H1 (cell line): ENCODE data around the gene PRRC2C. TPM values are rescaled to one million over a fixed set of nuclear protein-coding genes. Genes with fewer than 3 reads are reported as not detected.

Experiments used
- HDAC2 ChIP-seq, 2 experiments: fragments of 300-600 bp in 1 of 2; sonication (generic) in 1 of 2; IDR thresholded peaks; 2 replicates each; pipeline ENCODE4 v1.6.1; 2011 to 2012; ENCODE audit warnings: low read depth in 2 of 2, low read length in 2 of 2, mild to moderate bottlenecking in 2 of 2, moderate library complexity in 2 of 2, borderline replicate concordance in 1 of 2, inconsistent platforms in 1 of 2
- SAP30 ChIP-seq: fragments of 300-600 bp; sonication (generic); IDR thresholded peaks from 2 replicates; pipeline ENCODE4 v1.7.1; 2012; ENCODE audit warnings: low read length, moderate library complexity, mild to moderate bottlenecking, inconsistent platforms; ENCODE audit not compliant: insufficient read depth, insufficient replicate concordance
- polyA plus RNA-seq, 7 experiments: library from polyadenylated mRNA; depleted of rRNA in 3 of 7; stranded (reverse) in 5 of 7; unstranded in 2 of 7; fragments of >200 nt in 5 of 7; fragments of 200-250 nt in 2 of 7; gene quantifications; 1 replicate in 5 of 7; 2 replicates in 1 of 7; 4 replicates in 1 of 7; pipeline versions ENCODE4 v1.2.1 to v1.2.3, GENCODE V29; 2011 to 2013; ENCODE audit warnings: missing spikeins in 2 of 7, mixed read lengths in 2 of 7
- total RNA-seq: library from RNA; stranded (reverse); fragmentation: NEBNext Ultra II Directional; extraction: Animal tissue kit (Norgen Biotek cat#: 25700); gene quantifications from 2 replicates; pipeline ENCODE4 v1.2.1, GENCODE V29; 2021
- TF ChIP-seq, protein P1 (sequence below): fragments of 300-600 bp; sonication (generic); IDR thresholded peaks from 2 replicates; pipeline ENCODE4 v1.7.1; 2012; ENCODE audit warnings: low read length, moderate library complexity, mild to moderate bottlenecking, inconsistent platforms; ENCODE audit not compliant: insufficient replicate concordance

The PRRC2C gene
- total and polyA plus RNA-seq, 2 of the 8 experiments (the other 6 are each of a cell fraction or from before 2014, with no cell fraction given): 125 to 264 TPM

DNA sequence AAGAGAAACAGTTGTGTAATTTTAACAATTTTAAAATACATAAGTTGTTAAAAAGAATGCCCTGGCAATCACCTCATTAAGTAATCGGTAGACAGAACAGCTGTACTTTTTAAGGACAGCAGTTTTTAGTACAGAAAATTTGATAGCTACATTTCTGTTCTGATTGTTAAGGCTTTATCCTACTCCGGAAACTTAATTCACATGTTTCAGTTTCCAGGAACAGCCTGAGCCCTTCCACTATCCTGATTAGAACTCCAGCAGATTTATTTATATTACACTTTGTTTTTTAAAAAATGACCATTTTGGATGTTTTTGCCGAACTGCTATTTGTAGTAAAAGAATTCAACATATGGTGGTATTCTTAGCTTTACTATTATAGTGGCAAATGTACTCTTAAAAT is 8.7 kb downstream of the PRRC2C start (continued):
- TF ChIP-seq, protein P1, sequence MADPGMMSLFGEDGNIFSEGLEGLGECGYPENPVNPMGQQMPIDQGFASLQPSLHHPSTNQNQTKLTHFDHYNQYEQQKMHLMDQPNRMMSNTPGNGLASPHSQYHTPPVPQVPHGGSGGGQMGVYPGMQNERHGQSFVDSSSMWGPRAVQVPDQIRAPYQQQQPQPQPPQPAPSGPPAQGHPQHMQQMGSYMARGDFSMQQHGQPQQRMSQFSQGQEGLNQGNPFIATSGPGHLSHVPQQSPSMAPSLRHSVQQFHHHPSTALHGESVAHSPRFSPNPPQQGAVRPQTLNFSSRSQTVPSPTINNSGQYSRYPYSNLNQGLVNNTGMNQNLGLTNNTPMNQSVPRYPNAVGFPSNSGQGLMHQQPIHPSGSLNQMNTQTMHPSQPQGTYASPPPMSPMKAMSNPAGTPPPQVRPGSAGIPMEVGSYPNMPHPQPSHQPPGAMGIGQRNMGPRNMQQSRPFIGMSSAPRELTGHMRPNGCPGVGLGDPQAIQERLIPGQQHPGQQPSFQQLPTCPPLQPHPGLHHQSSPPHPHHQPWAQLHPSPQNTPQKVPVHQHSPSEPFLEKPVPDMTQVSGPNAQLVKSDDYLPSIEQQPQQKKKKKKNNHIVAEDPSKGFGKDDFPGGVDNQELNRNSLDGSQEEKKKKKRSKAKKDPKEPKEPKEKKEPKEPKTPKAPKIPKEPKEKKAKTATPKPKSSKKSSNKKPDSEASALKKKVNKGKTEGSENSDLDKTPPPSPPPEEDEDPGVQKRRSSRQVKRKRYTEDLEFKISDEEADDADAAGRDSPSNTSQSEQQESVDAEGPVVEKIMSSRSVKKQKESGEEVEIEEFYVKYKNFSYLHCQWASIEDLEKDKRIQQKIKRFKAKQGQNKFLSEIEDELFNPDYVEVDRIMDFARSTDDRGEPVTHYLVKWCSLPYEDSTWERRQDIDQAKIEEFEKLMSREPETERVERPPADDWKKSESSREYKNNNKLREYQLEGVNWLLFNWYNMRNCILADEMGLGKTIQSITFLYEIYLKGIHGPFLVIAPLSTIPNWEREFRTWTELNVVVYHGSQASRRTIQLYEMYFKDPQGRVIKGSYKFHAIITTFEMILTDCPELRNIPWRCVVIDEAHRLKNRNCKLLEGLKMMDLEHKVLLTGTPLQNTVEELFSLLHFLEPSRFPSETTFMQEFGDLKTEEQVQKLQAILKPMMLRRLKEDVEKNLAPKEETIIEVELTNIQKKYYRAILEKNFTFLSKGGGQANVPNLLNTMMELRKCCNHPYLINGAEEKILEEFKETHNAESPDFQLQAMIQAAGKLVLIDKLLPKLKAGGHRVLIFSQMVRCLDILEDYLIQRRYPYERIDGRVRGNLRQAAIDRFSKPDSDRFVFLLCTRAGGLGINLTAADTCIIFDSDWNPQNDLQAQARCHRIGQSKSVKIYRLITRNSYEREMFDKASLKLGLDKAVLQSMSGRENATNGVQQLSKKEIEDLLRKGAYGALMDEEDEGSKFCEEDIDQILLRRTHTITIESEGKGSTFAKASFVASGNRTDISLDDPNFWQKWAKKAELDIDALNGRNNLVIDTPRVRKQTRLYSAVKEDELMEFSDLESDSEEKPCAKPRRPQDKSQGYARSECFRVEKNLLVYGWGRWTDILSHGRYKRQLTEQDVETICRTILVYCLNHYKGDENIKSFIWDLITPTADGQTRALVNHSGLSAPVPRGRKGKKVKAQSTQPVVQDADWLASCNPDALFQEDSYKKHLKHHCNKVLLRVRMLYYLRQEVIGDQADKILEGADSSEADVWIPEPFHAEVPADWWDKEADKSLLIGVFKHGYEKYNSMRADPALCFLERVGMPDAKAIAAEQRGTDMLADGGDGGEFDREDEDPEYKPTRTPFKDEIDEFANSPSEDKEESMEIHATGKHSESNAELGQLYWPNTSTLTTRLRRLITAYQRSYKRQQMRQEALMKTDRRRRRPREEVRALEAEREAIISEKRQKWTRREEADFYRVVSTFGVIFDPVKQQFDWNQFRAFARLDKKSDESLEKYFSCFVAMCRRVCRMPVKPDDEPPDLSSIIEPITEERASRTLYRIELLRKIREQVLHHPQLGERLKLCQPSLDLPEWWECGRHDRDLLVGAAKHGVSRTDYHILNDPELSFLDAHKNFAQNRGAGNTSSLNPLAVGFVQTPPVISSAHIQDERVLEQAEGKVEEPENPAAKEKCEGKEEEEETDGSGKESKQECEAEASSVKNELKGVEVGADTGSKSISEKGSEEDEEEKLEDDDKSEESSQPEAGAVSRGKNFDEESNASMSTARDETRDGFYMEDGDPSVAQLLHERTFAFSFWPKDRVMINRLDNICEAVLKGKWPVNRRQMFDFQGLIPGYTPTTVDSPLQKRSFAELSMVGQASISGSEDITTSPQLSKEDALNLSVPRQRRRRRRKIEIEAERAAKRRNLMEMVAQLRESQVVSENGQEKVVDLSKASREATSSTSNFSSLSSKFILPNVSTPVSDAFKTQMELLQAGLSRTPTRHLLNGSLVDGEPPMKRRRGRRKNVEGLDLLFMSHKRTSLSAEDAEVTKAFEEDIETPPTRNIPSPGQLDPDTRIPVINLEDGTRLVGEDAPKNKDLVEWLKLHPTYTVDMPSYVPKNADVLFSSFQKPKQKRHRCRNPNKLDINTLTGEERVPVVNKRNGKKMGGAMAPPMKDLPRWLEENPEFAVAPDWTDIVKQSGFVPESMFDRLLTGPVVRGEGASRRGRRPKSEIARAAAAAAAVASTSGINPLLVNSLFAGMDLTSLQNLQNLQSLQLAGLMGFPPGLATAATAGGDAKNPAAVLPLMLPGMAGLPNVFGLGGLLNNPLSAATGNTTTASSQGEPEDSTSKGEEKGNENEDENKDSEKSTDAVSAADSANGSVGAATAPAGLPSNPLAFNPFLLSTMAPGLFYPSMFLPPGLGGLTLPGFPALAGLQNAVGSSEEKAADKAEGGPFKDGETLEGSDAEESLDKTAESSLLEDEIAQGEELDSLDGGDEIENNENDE: no peak
- TF ChIP-seq HDAC2 (IDR thresholded peaks at IDR 0.05; ENCODE audit: borderline replicate concordance in 1 of 2, low read depth in 2 of 2, low read length in 2 of 2) (no peak), SAP30 (no peak)
- TF ChIP-seq, all 59 proteins: peak for 0
